ENCODE results near the gene EIF2D.

Gene EIF2D

GRCh38 chr1:206568779-206569352, 43.4 kb downstream of the EIF2D start:
- no peak for DNase-seq

GRCh38 chr1:206568256-206568655, 44.0 kb downstream of the EIF2D start:
- peak; percentile 39 for DNase-seq

GRCh38 chr1:206566999-206567398, 45.3 kb downstream of the EIF2D start:
- DNase-seq = no peak

GRCh38 chr1:206565995-206566394, 46.3 kb downstream of the EIF2D start:
- no peak for DNase-seq

GRCh38 chr1:206563367-206564207, 48.7 kb downstream of the EIF2D start:
- peak; percentile 12 for DNase-seq

GRCh38 chr1:206560007-206560716, 52.1 kb downstream of the EIF2D start:
- DNase-seq = no peak

- no peak for DNase-seq
Observed at GRCh38 chr1:206559672-206559995, 52.6 kb downstream of the EIF2D start.

GRCh38 chr1:206558794-206559671, 53.2 kb downstream of the EIF2D start:
- no peak for DNase-seq

- no peak for DNase-seq
Observed at GRCh38 chr1:206557636-206558473, 54.4 kb downstream of the EIF2D start.

- DNase-seq = peak; percentile 66
Observed at GRCh38 chr1:206556750-206557635, 55.3 kb downstream of the EIF2D start.

GRCh38 chr1:206556047-206556749, 56.1 kb downstream of the EIF2D start:
- no peak for DNase-seq

GRCh38 chr1:206555473-206555935, 56.8 kb downstream of the EIF2D start:
- no peak for DNase-seq

- DNase-seq = no peak
Observed at GRCh38 chr1:206554701-206555472, 57.4 kb downstream of the EIF2D start.

GRCh38 chr1:206554211-206554610, 58.1 kb downstream of the EIF2D start:
- DNase-seq = no peak

- no peak for DNase-seq
Observed at GRCh38 chr1:206551986-206552326, 60.3 kb downstream of the EIF2D start.

GRCh38 chr1:206551296-206551985, 60.8 kb downstream of the EIF2D start:
- DNase-seq = no peak

- DNase-seq = no peak
Observed at GRCh38 chr1:206550446-206550845, 61.8 kb downstream of the EIF2D start.

GRCh38 chr1:206547104-206547503, 65.2 kb downstream of the EIF2D start:
- no peak for DNase-seq

- DNase-seq = no peak
Observed at GRCh38 chr1:206545351-206545750, 66.9 kb downstream of the EIF2D start.
